ENCODE data around the gene PDE4B. TPM values are rescaled to one million over a fixed set of nuclear protein-coding genes. Genes with fewer than 3 reads are reported as not detected.

PDE4B gene
- total and polyA plus RNA-seq, 7 experiments from 2014 or later: 43.5 to 99.2 (median 46.7) TPM

GRCh38 chr1:65836686-65837085 lies 44.0 kb downstream of the PDE4B start:
- POLR2A ChIA-PET: no interaction called here
- peaks cover 0 to 3% (median 0%) of the 10 kb centered on the region in 7 donors for H3K4me1 Mint-ChIP-seq
- H3K27ac Mint-ChIP-seq: no peak overlapping the region
- H3K4me3 ChIP-seq (ENCODE audit: low read length): no peak overlapping the region
- no peaks in the 10 kb centered on the region for H3K36me3 ChIP-seq (ENCODE audit: control insufficient read depth in 2 of 3, insufficient read depth in 3 of 3, low read length in 3 of 3)
- peaks cover 0 to 28% (median 0%) of the 10 kb centered on the region in 5 donors for H3K27me3 Mint-ChIP-seq
- no peaks in the 10 kb centered on the region for H3K36me3 Mint-ChIP-seq
- no peak for DNase-seq
- CTCF ChIA-PET: no interaction called here
- no peak overlapping the region for H3K4me3 Mint-ChIP-seq
- intact Hi-C loops (cut with micrococcal nuclease): no loop called here
- no peak overlapping the region for H3K27ac ChIP-seq (ENCODE audit: low read depth, low read length)
- H3K9me3 ChIP-seq (ENCODE audit: control insufficient read depth in 2 of 3, low read length in 3 of 3): no peaks in the 10 kb centered on the region
- H3K4me1 ChIP-seq (ENCODE audit: control insufficient read depth in 2 of 2, insufficient read depth in 2 of 2, low read length in 2 of 2): no peaks in the 10 kb centered on the region
- H3K27me3 ChIP-seq (ENCODE audit: control insufficient read depth in 2 of 2, insufficient read depth in 2 of 2, low read length in 2 of 2): no peaks in the 10 kb centered on the region
- ATAC-seq: no peak
- no peaks in the 10 kb centered on the region for H3K9me3 Mint-ChIP-seq

- H3K27ac Mint-ChIP-seq: no peak overlapping the region
- intact Hi-C loops (cut with micrococcal nuclease): no loop called here
These were observed 48.0 kb downstream of the PDE4B start for GRCh38 chr1:65840683-65841082.

GRCh38 chr1:65844296-65844695 lies 51.6 kb downstream of the PDE4B start:
- H3K36me3 ChIP-seq (ENCODE audit: control insufficient read depth in 2 of 3, insufficient read depth in 3 of 3, low read length in 3 of 3): no peaks in the 10 kb centered on the region
- H3K27ac ChIP-seq (ENCODE audit: low read depth, low read length): no peak overlapping the region
- H3K4me1 Mint-ChIP-seq: no peaks in the 10 kb centered on the region
- H3K27ac Mint-ChIP-seq: no peak overlapping the region
- ChIA-PET CTCF (no interaction called here), POLR2A (no interaction called here)
- no peak overlapping the region for H3K4me3 ChIP-seq (ENCODE audit: low read length)
- ATAC-seq (no peak), DNase-seq (no peak)
- peaks cover 0 to 12% (median 5%) of the 10 kb centered on the region in 11 donors for H3K9me3 Mint-ChIP-seq
- intact Hi-C loops (cut with micrococcal nuclease): no loop called here
- H3K36me3 Mint-ChIP-seq: no peaks in the 10 kb centered on the region
- H3K4me3 Mint-ChIP-seq: no peak overlapping the region
- no peaks in the 10 kb centered on the region for H3K9me3 ChIP-seq (ENCODE audit: control insufficient read depth in 2 of 3, low read length in 3 of 3)
- H3K27me3 Mint-ChIP-seq: peaks cover 0 to 21% (median 10%) of the 10 kb centered on the region in 5 donors
- no peaks in the 10 kb centered on the region for H3K4me1 ChIP-seq (ENCODE audit: control insufficient read depth in 2 of 2, insufficient read depth in 2 of 2, low read length in 2 of 2)
- H3K27me3 ChIP-seq (ENCODE audit: control insufficient read depth in 2 of 2, insufficient read depth in 2 of 2, low read length in 2 of 2): no peaks in the 10 kb centered on the region

More at GRCh38 chr1:65840683-65841082, 48.0 kb downstream of the PDE4B start:
- Histone ChIP-seq H3K27ac (ENCODE audit: low read depth, low read length) (no peak overlapping the region), H3K4me3 (ENCODE audit: low read length) (no peak overlapping the region), H3K36me3 (ENCODE audit: control insufficient read depth in 2 of 3, insufficient read depth in 3 of 3, low read length in 3 of 3) (no peaks in the 10 kb centered on the region), H3K27me3 (ENCODE audit: control insufficient read depth in 2 of 2, insufficient read depth in 2 of 2, low read length in 2 of 2) (no peaks in the 10 kb centered on the region), H3K4me1 (ENCODE audit: control insufficient read depth in 2 of 2, insufficient read depth in 2 of 2, low read length in 2 of 2) (no peaks in the 10 kb centered on the region), H3K9me3 (ENCODE audit: control insufficient read depth in 2 of 3, low read length in 3 of 3) (no peaks in the 10 kb centered on the region)
- H3K36me3 Mint-ChIP-seq: no peaks in the 10 kb centered on the region
- CTCF ChIA-PET: no interaction called here
- no peak overlapping the region for H3K4me3 Mint-ChIP-seq
- peaks cover 0 to 28% (median 6%) of the 10 kb centered on the region in 5 donors for H3K27me3 Mint-ChIP-seq
- POLR2A ChIA-PET: no interaction called here
- H3K9me3 Mint-ChIP-seq: no peaks in the 10 kb centered on the region
- no peaks in the 10 kb centered on the region for H3K4me1 Mint-ChIP-seq
- ATAC-seq (no peak), DNase-seq (no peak)

GRCh38 chr1:65844821-65845534 lies 52.3 kb downstream of the PDE4B start:
- ChIA-PET CTCF (no interaction called here), POLR2A (no interaction called here)
- Histone ChIP-seq H3K36me3 (ENCODE audit: control insufficient read depth in 2 of 3, insufficient read depth in 3 of 3, low read length in 3 of 3) (no peaks in the 10 kb centered on the region), H3K9me3 (ENCODE audit: control insufficient read depth in 2 of 3, low read length in 3 of 3) (no peaks in the 10 kb centered on the region), H3K27ac (ENCODE audit: low read depth, low read length) (no peak overlapping the region), H3K4me1 (ENCODE audit: control insufficient read depth in 2 of 2, insufficient read depth in 2 of 2, low read length in 2 of 2) (no peaks in the 10 kb centered on the region), H3K4me3 (ENCODE audit: low read length) (no peak overlapping the region), H3K27me3 (ENCODE audit: control insufficient read depth in 2 of 2, insufficient read depth in 2 of 2, low read length in 2 of 2) (no peaks in the 10 kb centered on the region)
- Mint-ChIP-seq H3K27ac (no peak overlapping the region), H3K36me3 (no peaks in the 10 kb centered on the region), H3K27me3 (peaks cover 0 to 20% (median 6%) of the 10 kb centered on the region in 5 donors), H3K4me3 (no peak overlapping the region), H3K9me3 (peaks cover 0 to 17% (median 10%) of the 10 kb centered on the region in 11 donors), H3K4me1 (no peaks in the 10 kb centered on the region)
- ATAC-seq: no peak
- no peak for DNase-seq
- intact Hi-C loops (cut with micrococcal nuclease): no loop called here

DNA sequence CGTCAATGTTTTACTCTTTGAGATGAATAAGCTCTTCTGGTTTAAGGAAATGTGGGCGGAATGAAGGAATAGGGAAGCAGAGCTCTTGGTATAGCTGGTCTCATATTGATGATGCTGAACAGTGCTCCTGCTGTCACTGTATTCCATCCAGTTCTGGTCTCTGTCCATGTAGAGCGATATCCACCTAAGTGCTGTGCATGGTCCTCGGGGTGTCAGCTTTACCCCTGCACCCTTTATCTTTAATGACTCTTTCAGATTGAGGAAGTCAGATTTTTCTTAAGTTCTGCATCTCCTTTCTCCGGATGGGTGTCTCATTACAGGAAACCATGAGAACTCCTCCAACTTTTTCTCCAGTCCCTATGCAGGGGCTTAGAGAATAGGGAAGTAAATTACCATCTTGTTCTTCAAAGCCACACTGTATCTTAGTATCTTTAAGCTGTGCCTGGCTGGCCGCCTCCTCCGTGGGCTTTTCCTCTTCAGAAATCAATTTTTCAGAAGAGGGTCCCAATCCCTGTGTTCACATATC lies 52.9 kb downstream of the PDE4B start:
- H3K27me3 Mint-ChIP-seq: peaks cover 0 to 20% (median 5%) of the 10 kb centered on the region in 5 donors
- ChIA-PET POLR2A (no interaction called here), CTCF (no interaction called here)
- H3K27me3 ChIP-seq (ENCODE audit: control insufficient read depth in 2 of 2, insufficient read depth in 2 of 2, low read length in 2 of 2): no peaks in the 10 kb centered on the region
- H3K27ac ChIP-seq (ENCODE audit: low read depth, low read length): no peak overlapping the region
- DNase-seq (no peak), ATAC-seq (peak; percentile 41)
- H3K9me3 ChIP-seq (ENCODE audit: control insufficient read depth in 2 of 3, low read length in 3 of 3): no peaks in the 10 kb centered on the region
- no peaks in the 10 kb centered on the region for H3K4me1 ChIP-seq (ENCODE audit: control insufficient read depth in 2 of 2, insufficient read depth in 2 of 2, low read length in 2 of 2)
- no peaks in the 10 kb centered on the region for H3K4me1 Mint-ChIP-seq
- H3K27ac Mint-ChIP-seq: no peak overlapping the region
- H3K4me3 Mint-ChIP-seq: no peak overlapping the region
- intact Hi-C loops (cut with micrococcal nuclease): no loop called here
- peaks cover 2 to 23% (median 12%) of the 10 kb centered on the region in 11 donors for H3K9me3 Mint-ChIP-seq
- H3K36me3 ChIP-seq (ENCODE audit: control insufficient read depth in 2 of 3, insufficient read depth in 3 of 3, low read length in 3 of 3): no peaks in the 10 kb centered on the region
- H3K36me3 Mint-ChIP-seq: peaks cover 0 to 3% (median 0%) of the 10 kb centered on the region in 5 donors
- H3K4me3 ChIP-seq (ENCODE audit: low read length): no peak overlapping the region

DNA sequence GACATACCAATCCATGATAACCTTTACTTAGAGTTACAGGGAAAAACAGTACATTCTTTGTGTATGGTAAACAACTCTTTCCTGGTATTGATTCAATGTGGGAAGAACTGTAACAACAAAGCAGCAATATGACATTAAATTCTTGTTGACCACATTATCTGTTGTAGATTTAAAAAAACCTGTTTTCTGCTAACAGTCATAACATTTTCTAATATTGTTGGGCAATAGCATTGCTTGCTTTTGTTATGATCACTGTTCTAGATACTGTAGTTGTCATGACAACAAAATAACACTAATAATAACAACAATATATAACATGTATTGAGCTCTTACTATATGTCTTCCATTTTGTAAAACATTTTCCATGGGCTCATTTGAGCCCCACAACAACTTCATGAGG lies 54.2 kb downstream of the PDE4B start:
- ChIA-PET CTCF (no interaction called here), POLR2A (no interaction called here)
- H3K9me3 Mint-ChIP-seq: peaks cover 3 to 33% (median 15%) of the 10 kb centered on the region in 11 donors
- intact Hi-C loops (cut with micrococcal nuclease): no loop called here
- Histone ChIP-seq H3K9me3 (ENCODE audit: control insufficient read depth in 2 of 3, low read length in 3 of 3) (no peaks in the 10 kb centered on the region), H3K36me3 (ENCODE audit: control insufficient read depth in 2 of 3, insufficient read depth in 3 of 3, low read length in 3 of 3) (no peaks in the 10 kb centered on the region), H3K4me1 (ENCODE audit: control insufficient read depth in 2 of 2, insufficient read depth in 2 of 2, low read length in 2 of 2) (no peaks in the 10 kb centered on the region), H3K4me3 (ENCODE audit: low read length) (no peak overlapping the region), H3K27me3 (ENCODE audit: control insufficient read depth in 2 of 2, insufficient read depth in 2 of 2, low read length in 2 of 2) (no peaks in the 10 kb centered on the region), H3K27ac (ENCODE audit: low read depth, low read length) (no peak overlapping the region)
- H3K27ac Mint-ChIP-seq: no peak overlapping the region
- ATAC-seq (no peak), DNase-seq (no peak)
- H3K36me3 Mint-ChIP-seq: peaks cover 0 to 3% (median 0%) of the 10 kb centered on the region in 5 donors
- H3K27me3 Mint-ChIP-seq: peaks cover 0 to 19% (median 5%) of the 10 kb centered on the region in 5 donors
- no peak overlapping the region for H3K4me3 Mint-ChIP-seq
- H3K4me1 Mint-ChIP-seq: no peaks in the 10 kb centered on the region

GRCh38 chr1:65850281-65850680 lies 57.6 kb downstream of the PDE4B start:
- peaks cover 0 to 12% (median 5%) of the 10 kb centered on the region in 5 donors for H3K27me3 Mint-ChIP-seq
- no peak overlapping the region for H3K4me3 ChIP-seq (ENCODE audit: low read length)
- ChIA-PET POLR2A (no interaction called here), CTCF (interaction anchor here (0.6 kb wide), 1 partner anchor 15 kb away, joined by 3 read pairs; no protein-coding TSS in a partner anchor)
- H3K27me3 ChIP-seq (ENCODE audit: control insufficient read depth in 2 of 2, insufficient read depth in 2 of 2, low read length in 2 of 2): no peaks in the 10 kb centered on the region
- H3K27ac ChIP-seq (ENCODE audit: low read depth, low read length): no peak overlapping the region
- no peak overlapping the region for H3K4me3 Mint-ChIP-seq
- no peak overlapping the region for H3K27ac Mint-ChIP-seq
- H3K9me3 Mint-ChIP-seq: peaks cover 3 to 33% (median 18%) of the 10 kb centered on the region in 11 donors
- H3K36me3 Mint-ChIP-seq: peaks cover 0 to 3% (median 0%) of the 10 kb centered on the region in 5 donors
- H3K36me3 ChIP-seq (ENCODE audit: control insufficient read depth in 2 of 3, insufficient read depth in 3 of 3, low read length in 3 of 3): no peaks in the 10 kb centered on the region
- intact Hi-C loops (cut with micrococcal nuclease): no loop called here
- H3K4me1 ChIP-seq (ENCODE audit: control insufficient read depth in 2 of 2, insufficient read depth in 2 of 2, low read length in 2 of 2): no peaks in the 10 kb centered on the region
- ATAC-seq (no peak), DNase-seq (no peak)
- H3K4me1 Mint-ChIP-seq: no peaks in the 10 kb centered on the region
- no peaks in the 10 kb centered on the region for H3K9me3 ChIP-seq (ENCODE audit: control insufficient read depth in 2 of 3, low read length in 3 of 3)
